GM23338 (cell line): ENCODE results near the gene UBE3A. TPM values are rescaled to one million over a fixed set of nuclear protein-coding genes. Genes with fewer than 3 reads are reported as not detected.

ENCODE experiments used
- ATAC-seq: fragments of 200-7000 bp; cut with Tn5 transposase; 3 replicates; pipeline ENCODE4 v1.9.1; 2020
- DNase-seq: peaks from one replicate; pipeline ENCODE4 v3.0.0-alpha.2; 2015; ENCODE audit warnings: low spot score
- H2AFZ ChIP-seq: fragments of 200-600 bp; sonication (generic); 2 replicates; pipeline ENCODE4 v1.8.0; 2016; ENCODE audit warnings: antibody characterized with exemption, mild to moderate bottlenecking, moderate library complexity
- H3F3A ChIP-seq: fragments of 200-600 bp; sonication (generic); replicated peaks from 2 replicates; pipeline ENCODE4 v1.8.0; 2017; ENCODE audit warnings: antibody characterized with exemption, mixed run types, low read depth
- H3K27ac ChIP-seq: fragments of 200-600 bp; sonication (generic); 2 replicates; pipeline ENCODE4 v1.6.1; 2016; ENCODE audit warnings: low read depth
- H3K27me3 ChIP-seq: fragments of 200-600 bp; sonication (generic); 2 replicates; pipeline ENCODE4 v1.8.0; 2016; ENCODE audit warnings: mild to moderate bottlenecking, mixed run types, moderate library complexity; ENCODE audit not compliant: insufficient read depth
- H3K36me3 ChIP-seq: fragments of 200-600 bp; sonication (generic); 2 replicates; pipeline ENCODE4 v1.8.0; 2016; ENCODE audit warnings: mild to moderate bottlenecking; ENCODE audit not compliant: insufficient read depth
- H3K4me1 ChIP-seq: fragments of 200-600 bp; sonication (generic); 2 replicates; pipeline ENCODE4 v1.8.0; 2016; ENCODE audit warnings: mild to moderate bottlenecking, moderate library complexity; ENCODE audit not compliant: insufficient read depth
- H3K4me2 ChIP-seq: fragments of 200-600 bp; sonication (generic); 2 replicates; pipeline ENCODE4 v1.7.1; 2017; ENCODE audit warnings: mixed run types
- H3K4me3 ChIP-seq: fragments of 200-600 bp; sonication (generic); 2 replicates; pipeline ENCODE4 v1.6.1; 2016; ENCODE audit warnings: mixed run types
- H3K79me2 ChIP-seq: fragments of 200-600 bp; sonication (generic); replicated peaks from 2 replicates; pipeline ENCODE4 v1.8.0; 2017; ENCODE audit warnings: mild to moderate bottlenecking; ENCODE audit not compliant: insufficient read depth
- H3K9me2 ChIP-seq: fragments of 200-600 bp; sonication (generic); 2 replicates; pipeline ENCODE4 v1.8.0; 2017; ENCODE audit not compliant: insufficient read depth
- H4K20me1 ChIP-seq: fragments of 200-600 bp; sonication (generic); replicated peaks from 2 replicates; pipeline ENCODE4 v1.8.0; 2017; ENCODE audit warnings: mild to moderate bottlenecking; ENCODE audit not compliant: insufficient read depth
- H3K27ac Mint-ChIP-seq: 2 replicates; pipeline ENCODE4 v1.8.0; 2020; ENCODE audit warnings: inconsistent platforms, mild to moderate bottlenecking, moderate library complexity, mixed read lengths
- H3K27me3 Mint-ChIP-seq: 3 replicates; pipeline ENCODE4 v1.8.0; 2022; ENCODE audit warnings: low read depth, mild to moderate bottlenecking, moderate library complexity, mixed read lengths, inconsistent platforms; ENCODE audit not compliant: insufficient read depth, poor library complexity
- H3K36me3 Mint-ChIP-seq: 3 replicates; pipeline ENCODE4 v1.8.0; 2021; ENCODE audit warnings: low read depth, mild to moderate bottlenecking, inconsistent platforms, moderate library complexity, mixed read lengths
- H3K4me1 Mint-ChIP-seq: 3 replicates; pipeline ENCODE4 v1.8.0; 2020; ENCODE audit warnings: mild to moderate bottlenecking, inconsistent platforms, mixed read lengths
- H3K4me3 Mint-ChIP-seq: 3 replicates; pipeline ENCODE4 v1.8.0; 2021; ENCODE audit warnings: moderate library complexity, mild to moderate bottlenecking, inconsistent platforms, mixed read lengths
- H3K9me3 Mint-ChIP-seq: 3 replicates; pipeline ENCODE4 v1.8.0; 2020; ENCODE audit warnings: moderate library complexity, mild to moderate bottlenecking, inconsistent platforms, mixed read lengths
- CREB1 ChIP-seq: fragments of 250-450 bp; sonication (Bioruptor Pico); IDR thresholded peaks from 2 replicates; pipeline ENCODE4 v1.5.0; 2020; ENCODE audit warnings: low read depth, mild to moderate bottlenecking, moderate library complexity
- CTCF ChIP-seq, 2 experiments: fragments of 200-600 bp in 1 of 2; sonication (generic) in 1 of 2; conservative IDR thresholded peaks; 2 replicates each; pipeline versions ENCODE4 v1.5.1 to v1.6.1; 2016 to 2017; ENCODE audit warnings: antibody characterized with exemption in 2 of 2, low read depth in 2 of 2, mild to moderate bottlenecking in 2 of 2, moderate library complexity in 1 of 2
- ETS1 ChIP-seq: IDR thresholded peaks from 2 replicates; pipeline ENCODE4 v1.6.1; 2016; ENCODE audit warnings: antibody characterized with exemption
- EZH2phosphoT487 ChIP-seq: fragments of 200-600 bp; sonication (generic); IDR thresholded peaks from one replicate; pipeline ENCODE4 v1.8.1; 2018; ENCODE audit warnings: antibody characterized with exemption; ENCODE audit not compliant: unreplicated experiment
- JUNB ChIP-seq: IDR thresholded peaks from one replicate; pipeline ENCODE4 v1.6.1; 2016; ENCODE audit warnings: antibody characterized with exemption; ENCODE audit not compliant: unreplicated experiment
- NANOG ChIP-seq: IDR thresholded peaks from 2 replicates; pipeline ENCODE4 v1.6.1; 2016; ENCODE audit warnings: antibody characterized with exemption, borderline replicate concordance
- POLR2AphosphoS5 ChIP-seq: IDR thresholded peaks from 2 replicates; pipeline ENCODE4 v1.6.1; 2016; ENCODE audit warnings: antibody characterized with exemption, low read depth
- REST ChIP-seq: IDR thresholded peaks from one replicate; pipeline ENCODE4 v1.6.1; 2018; ENCODE audit warnings: antibody characterized with exemption; ENCODE audit not compliant: unreplicated experiment
- STAT1 ChIP-seq: IDR thresholded peaks from one replicate; pipeline ENCODE4 v1.6.1; 2016; ENCODE audit warnings: antibody characterized with exemption; ENCODE audit not compliant: unreplicated experiment
- ZNF114 ChIP-seq: fragments of 250-450 bp; sonication (Bioruptor Pico); IDR thresholded peaks from 2 replicates; pipeline ENCODE4 v1.5.0; 2020; ENCODE audit warnings: mild to moderate bottlenecking, moderate library complexity
- ZNF331 ChIP-seq: fragments of 250-450 bp; sonication (Bioruptor Pico); IDR thresholded peaks from 2 replicates; pipeline ENCODE4 v1.5.0; 2020; ENCODE audit warnings: low read depth, mild to moderate bottlenecking, moderate library complexity
- ZNF462 ChIP-seq: fragments of 250-450 bp; sonication (Bioruptor Pico); IDR thresholded peaks from 2 replicates; pipeline ENCODE4 v1.5.0; 2020; ENCODE audit warnings: mild to moderate bottlenecking, moderate library complexity
- polyA plus RNA-seq: library from polyadenylated mRNA; unstranded; fragments of >200 nt; fragmentation: Nextera tagmentation; extraction: Ambion mirVana; gene quantifications from 2 replicates; pipeline ENCODE4 v1.2.1, GENCODE V29; 2016
- total RNA-seq: library from RNA; depleted of rRNA; stranded (reverse); fragments of >200 nt; shearing (Covaris generic); gene quantifications from 2 replicates; pipeline ENCODE4 v1.2.3, GENCODE V29; 2014

UBE3A gene
- total and polyA plus RNA-seq, 2 experiments from 2014 or later: 96.1 to 150 TPM

- no peaks in the 10 kb centered on the region for H3K9me2 ChIP-seq
- ATAC-seq: peak; percentile 3; the same call in 1 of the 3 replicates
- no peaks in the 10 kb centered on the region for H3K36me3 ChIP-seq
- DNase-seq: peak; percentile 27
- no peak for TF ChIP-seq REST
- TF ChIP-seq ETS1: no peak
- TF ChIP-seq JUNB: no peak
- no peak for TF ChIP-seq CTCF (conservative IDR thresholded peaks at IDR 0.05; ENCODE audit: low read depth in 2 of 2)
- no peak for TF ChIP-seq ZNF331
- TF ChIP-seq CREB1: no peak
- TF ChIP-seq NANOG: no peak
- no peak for TF ChIP-seq ZNF462 (CRISPR knock-in tag)
- no peak for TF ChIP-seq POLR2AphosphoS5
- TF ChIP-seq STAT1: no peak
- no peak for TF ChIP-seq EZH2phosphoT487
- no peak for TF ChIP-seq ZNF114 (CRISPR knock-in tag)
- Mint-ChIP-seq H3K4me1 (peaks cover 20% of the 10 kb centered on the region), H3K4me3 (peak overlapping the region; percentile 97), H3K27me3 (peaks cover 4% of the 10 kb centered on the region), H3K27ac (peak overlapping the region; percentile 96), H3K9me3 (no peaks in the 10 kb centered on the region), H3K36me3 (no peaks in the 10 kb centered on the region; the same call in 1 of the 3 replicates)
- H2AFZ ChIP-seq: peak overlapping the region; percentile 97
- H3K4me3 ChIP-seq: peak overlapping the region; percentile 92
- H3K27me3 ChIP-seq: no peaks in the 10 kb centered on the region
- peak overlapping the region; percentile 99 for H3K27ac ChIP-seq
- peak overlapping the region; percentile 84 for H3K4me2 ChIP-seq
- H3K4me1 ChIP-seq: peaks cover 8% of the 10 kb centered on the region
- H3F3A ChIP-seq: no peaks in the 10 kb centered on the region
- peaks cover 33% of the 10 kb centered on the region for H4K20me1 ChIP-seq
- H3K79me2 ChIP-seq: peaks cover 38% of the 10 kb centered on the region
Observed at GRCh38 chr15:25439369-25439836, 579 bp upstream of the UBE3A start.
